ENCODE measurements around the gene CDH13.

CDH13 gene

GRCh38 chr16:82783933-82784572, 157.3 kb downstream of the CDH13 start:
- no peak for DNase-seq (ENCODE audit: low read depth in 2 of 2)

- DNase-seq (ENCODE audit: low read depth in 2 of 2): no peak
Measured at GRCh38 chr16:82784573-82784968, 157.8 kb downstream of the CDH13 start.

- DNase-seq (ENCODE audit: low read depth in 2 of 2): no peak
Measured at GRCh38 chr16:82788225-82788624, 161.5 kb downstream of the CDH13 start.

- no peak for DNase-seq (ENCODE audit: low read depth in 2 of 2)
Measured at GRCh38 chr16:82788919-82789318, 162.2 kb downstream of the CDH13 start.

GRCh38 chr16:82792693-82793092, 165.9 kb downstream of the CDH13 start:
- no peak for DNase-seq (ENCODE audit: low read depth in 2 of 2)

- DNase-seq (ENCODE audit: low read depth in 2 of 2): no peak
Measured at GRCh38 chr16:82793528-82794245, 166.9 kb downstream of the CDH13 start.

- no peak for DNase-seq (ENCODE audit: low read depth in 2 of 2)
Measured at GRCh38 chr16:82796047-82796446, 169.3 kb downstream of the CDH13 start.

GRCh38 chr16:82801361-82801760, 174.6 kb downstream of the CDH13 start:
- peak; percentile 2 to 9 for DNase-seq (ENCODE audit: low read depth in 2 of 2)

GRCh38 chr16:82805866-82806265, 179.1 kb downstream of the CDH13 start:
- no peak for DNase-seq (ENCODE audit: low read depth in 2 of 2)

- DNase-seq (ENCODE audit: low read depth in 2 of 2): no peak
Measured at GRCh38 chr16:82807311-82807710, 180.5 kb downstream of the CDH13 start.

GRCh38 chr16:82808036-82808435, 181.3 kb downstream of the CDH13 start:
- DNase-seq (ENCODE audit: low read depth in 2 of 2): no peak

- DNase-seq (ENCODE audit: low read depth in 2 of 2): no peak
Measured at GRCh38 chr16:82810077-82810476, 183.3 kb downstream of the CDH13 start.

GRCh38 chr16:82814059-82814458, 187.3 kb downstream of the CDH13 start:
- no peak for DNase-seq (ENCODE audit: low read depth in 2 of 2)

- DNase-seq (ENCODE audit: low read depth in 2 of 2): no peak
Measured at GRCh38 chr16:82819286-82819685, 192.5 kb downstream of the CDH13 start.

GRCh38 chr16:82820855-82821254, 194.1 kb downstream of the CDH13 start:
- DNase-seq (ENCODE audit: low read depth in 2 of 2): no peak

GRCh38 chr16:82824408-82824807, 197.6 kb downstream of the CDH13 start:
- DNase-seq (ENCODE audit: low read depth in 2 of 2): no peak

- no peak for DNase-seq (ENCODE audit: low read depth in 2 of 2)
Measured at GRCh38 chr16:82829301-82829700, 202.5 kb downstream of the CDH13 start.

GRCh38 chr16:82830944-82831343, 204.2 kb downstream of the CDH13 start:
- DNase-seq (ENCODE audit: low read depth in 2 of 2): no peak

- DNase-seq (ENCODE audit: low read depth in 2 of 2): no peak
Measured at GRCh38 chr16:82832821-82833220, 206.1 kb downstream of the CDH13 start.

GRCh38 chr16:82833378-82833993, 206.7 kb downstream of the CDH13 start:
- no peak for DNase-seq (ENCODE audit: low read depth in 2 of 2)

- no peak for DNase-seq (ENCODE audit: low read depth in 2 of 2)
Measured at GRCh38 chr16:82834151-82834815, 207.5 kb downstream of the CDH13 start.

GRCh38 chr16:82835487-82836155, 208.9 kb downstream of the CDH13 start:
- DNase-seq (ENCODE audit: low read depth in 2 of 2): no peak

Data from stimulated activated CD4-positive, alpha-beta T cell treated with anti-CD3 and anti-CD28 coated beads, Interleukin-15, amount 100 ng/mL, for 48 hours (primary cell).